GM12878 (cell line): ENCODE results near the gene MGAT5. TPM values are rescaled to one million over a fixed set of nuclear protein-coding genes. Genes with fewer than 3 reads are reported as not detected.

Experiments used
- ATAC-seq: fragments of 200-7000 bp; cut with Tn5 transposase; 3 replicates; pipeline ENCODE4 v1.9.1; 2020; ENCODE audit warnings: mild to moderate bottlenecking, moderate library complexity
- BruUV-seq: library from RNA; stranded (reverse); fragments of 400-500 nt; replicated peaks from 2 replicates; lab custom pipeline; 2021; lab: Mats Ljungman, UMichigan
- CTCF ChIA-PET: fragments of 300-600 bp; sonication (Branson Sonifier 250); formaldehyde crosslinking; extraction: SDS; loops from one replicate; lab custom pipeline; 2021; ENCODE audit warnings: inconsistent platforms; lab: Yijun Ruan, JAX
- POLR2A ChIA-PET: fragments of 350-600 bp; formaldehyde crosslinking; extraction: SDS; loops from one replicate; lab custom pipeline; 2021; ENCODE audit warnings: inconsistent platforms; lab: Charles Lee
- RAD21 ChIA-PET: fragments of 300-600 bp; sonication (Branson Sonifier 250); formaldehyde crosslinking; loops from one replicate; lab custom pipeline; 2023; ENCODE audit warnings: antibody characterized with exemption; ENCODE audit not compliant: unreplicated experiment; lab: Charles Lee
- SMC1A ChIA-PET: fragments of 300-600 bp; sonication (Branson Sonifier 250); formaldehyde crosslinking; loops from one replicate; lab custom pipeline; 2023; ENCODE audit not compliant: unreplicated experiment, uncharacterized antibody; lab: Charles Lee
- DNase-seq: peaks from one replicate; pipeline ENCODE4 v3.0.0-alpha.2; 2011; ENCODE audit warnings: low read depth, low spot score
- FAIRE-seq: peaks from 3 replicates; lab custom pipeline; 2011; peaks lifted over from hg19 to GRCh38; lab: Jason Lieb, UNC
- H2AFZ ChIP-seq: 2 replicates; pipeline ENCODE4 v1.6.0; 2011; ENCODE audit warnings: low read depth, low read length, control low read depth; ENCODE audit not compliant: control insufficient read depth
- H3K27ac ChIP-seq: 2 replicates; pipeline ENCODE4 v1.5.1; 2011; ENCODE audit warnings: control low read depth; ENCODE audit not compliant: control insufficient read depth, insufficient read depth
- H3K27me3 ChIP-seq, 2 experiments: replicated peaks in 1 of 2; 2 replicates each; pipeline versions ENCODE4 v1.6.0 to v1.6.1; 2011; ENCODE audit warnings: low read length in 1 of 2; ENCODE audit not compliant: control insufficient read depth in 2 of 2, insufficient read depth in 2 of 2
- H3K36me3 ChIP-seq, 2 experiments: 2 replicates each; pipeline ENCODE4 v1.5.1; 2011; ENCODE audit warnings: low read length in 1 of 2; ENCODE audit not compliant: control insufficient read depth in 2 of 2, insufficient read depth in 2 of 2
- H3K4me1 ChIP-seq: 2 replicates; pipeline ENCODE4 v1.6.1; 2011; ENCODE audit warnings: mild to moderate bottlenecking, low read length, moderate library complexity, mixed read lengths; ENCODE audit not compliant: control insufficient read depth, insufficient read depth
- H3K4me2 ChIP-seq: 2 replicates; pipeline ENCODE4 v1.6.0; 2011; ENCODE audit warnings: control low read depth; ENCODE audit not compliant: control insufficient read depth, insufficient read depth
- H3K4me3 ChIP-seq: fragments of 200-600 bp; sonication (generic); 2 replicates; pipeline ENCODE4 v1.5.1; 2016
- H3K79me2 ChIP-seq: 2 replicates; pipeline ENCODE4 v1.6.0; 2011; ENCODE audit warnings: low read length; ENCODE audit not compliant: control insufficient read depth, insufficient read depth
- H3K9ac ChIP-seq: 2 replicates; pipeline ENCODE4 v1.8.0; 2011; ENCODE audit warnings: low read length, control low read depth, mixed read lengths; ENCODE audit not compliant: control insufficient read depth, insufficient read depth
- H3K9me3 ChIP-seq: replicated peaks from 3 replicates; pipeline ENCODE4 v1.5.1; 2011; ENCODE audit warnings: mild to moderate bottlenecking, low read length; ENCODE audit not compliant: control insufficient read depth, insufficient read depth
- H4K20me1 ChIP-seq: 2 replicates; pipeline ENCODE4 v1.6.0; 2011; ENCODE audit not compliant: control insufficient read depth, insufficient read depth
- ATF2 ChIP-seq: IDR thresholded peaks from 2 replicates; pipeline ENCODE4 v1.6.1; 2012; ENCODE audit warnings: low read length, inconsistent platforms
- CBFB ChIP-seq: IDR thresholded peaks from 2 replicates; pipeline ENCODE4 v1.6.1; 2016; ENCODE audit warnings: antibody characterized with exemption, low read depth
- FOXM1 ChIP-seq: IDR thresholded peaks from 2 replicates; pipeline ENCODE4 v1.6.1; 2012; ENCODE audit warnings: low read depth, mild to moderate bottlenecking, inconsistent platforms, low read length, moderate library complexity
- HDGF ChIP-seq: fragments of 450-650 bp; IDR thresholded peaks from 2 replicates; pipeline ENCODE4 v1.6.1; 2016; ENCODE audit warnings: antibody characterized with exemption
- IRF4 ChIP-seq: IDR thresholded peaks from 2 replicates; pipeline ENCODE4 v1.6.1; 2011; ENCODE audit warnings: low read depth, low read length
- MLLT1 ChIP-seq: fragments of 450-650 bp; IDR thresholded peaks from 2 replicates; pipeline ENCODE4 v1.6.1; 2016; ENCODE audit warnings: mild to moderate bottlenecking
- MXI1 ChIP-seq: fragments of 150-350 bp; IDR thresholded peaks from 2 replicates; pipeline ENCODE4 v1.6.1; 2011; ENCODE audit warnings: low read depth, mild to moderate bottlenecking, inconsistent platforms, low read length, improper control_type of control experiment
- NR2C1 ChIP-seq: fragments of 450-650 bp; IDR thresholded peaks from 2 replicates; pipeline ENCODE4 v1.6.1; 2017; ENCODE audit warnings: antibody characterized with exemption, mild to moderate bottlenecking, moderate library complexity
- POU2F2 ChIP-seq: IDR thresholded peaks from 3 replicates; pipeline ENCODE4 v1.6.1; 2011; ENCODE audit warnings: low read depth, mild to moderate bottlenecking, low read length, borderline replicate concordance
- RAD21 ChIP-seq: IDR thresholded peaks from 2 replicates; pipeline ENCODE4 v1.6.1; 2011; ENCODE audit warnings: mild to moderate bottlenecking, low read depth, low read length, moderate library complexity; ENCODE audit not compliant: insufficient read depth
- SMAD1 ChIP-seq: fragments of 450-650 bp; IDR thresholded peaks from 2 replicates; pipeline ENCODE4 v1.6.1; 2018; ENCODE audit warnings: mild to moderate bottlenecking, low read depth; ENCODE audit not compliant: partially characterized antibody
- SMAD5 ChIP-seq: IDR thresholded peaks from 2 replicates; pipeline ENCODE4 v1.6.1; 2016; ENCODE audit warnings: antibody characterized with exemption, low read depth
- ZBTB33 ChIP-seq: fragments of 450-650 bp; IDR thresholded peaks from 2 replicates; pipeline ENCODE4 v1.6.1; 2017; ENCODE audit warnings: mild to moderate bottlenecking
- WGBS: methylation state at CpG from one replicate; pipeline ENCODE4 v1.1.6; 2016; ENCODE audit warnings: low lambda C conversion rate; ENCODE audit not compliant: insufficient replicate concordance, insufficient coverage; ENCODE audit errors: missing lambda C conversion rate; 5-methylcytosine and 5-hydroxymethylcytosine counted together
- in situ Hi-C: fragments of 300-500 bp; cut with MboI; formaldehyde crosslinking; loops from 9 replicates; pipeline ENCODE4 v1.14.3; 2018; ENCODE audit warnings: mixed read lengths
- intact Hi-C: fragments of 100-400 bp; cut with micrococcal nuclease; formaldehyde crosslinking; loops from one replicate; pipeline ENCODE4 v1.14.2; 2022; ENCODE audit not compliant: unreplicated experiment
- polyA plus RNA-seq, 11 experiments: library from polyadenylated mRNA; depleted of rRNA in 4 of 11; unstranded in 6 of 11; stranded (reverse) in 5 of 11; fragments of >200 nt; fragmentation: Nextera tagmentation in 4 of 11; fragmentation: Illumina TruSeq in 1 of 11; extraction: Ambion mirVana in 4 of 11; extraction: Trizol in 1 of 11; gene quantifications; 1 replicate in 1 of 11; 2 replicates in 10 of 11; pipeline versions ENCODE4 v1.2.1 to v1.2.3, GENCODE V29; 2011 to 2016; ENCODE audit warnings: inconsistent platforms in 2 of 11, missing spikeins in 2 of 11, low read depth in 1 of 11
- total RNA-seq, 4 experiments: library from RNA; depleted of rRNA in 3 of 4; stranded (reverse); fragments of >200 nt in 3 of 4; fragmentation: Illumina TruSeq in 1 of 4; extraction: Trizol in 1 of 4; gene quantifications; 2 replicates each; pipeline versions ENCODE4 v1.2.1 to v1.2.3, GENCODE V29; 2013 to 2021

Gene MGAT5
- total and polyA plus RNA-seq, 10 of the 15 experiments (the other 5 are each of a cell fraction or from before 2014, with no cell fraction given): 4.9 to 104 (median 36.2) TPM

- Histone ChIP-seq H3K4me1 (peaks cover 27% of the 10 kb centered on the region), H3K36me3 (peaks cover 6 to 8% of the 10 kb centered on the region in 2 experiments; a peak in 3 of 4 replicates), H3K79me2 (peaks cover 47% of the 10 kb centered on the region), H3K27me3 (no peaks in the 10 kb centered on the region), H3K9ac (no peak overlapping the region), H3K9me3 (no peaks in the 10 kb centered on the region; the same call in 1 of the 3 replicates), H3K4me2 (no peak overlapping the region), H3K27ac (no peak overlapping the region), H2AFZ (no peak overlapping the region), H3K4me3 (no peak overlapping the region), H4K20me1 (no peaks in the 10 kb centered on the region; the same call in 1 of the 2 replicates)
- intact Hi-C loops: no loop called here
- ChIA-PET POLR2A (no interaction called here), CTCF (no interaction called here), RAD21 (no interaction called here), SMC1A (no interaction called here)
- DNase-seq: no peak
- no peak for FAIRE-seq
- TF ChIP-seq MXI1 (no peak), SMAD5 (no peak), RAD21 (no peak), ATF2 (no peak), MLLT1 (no peak), FOXM1 (no peak), ZBTB33 (no peak), SMAD1 (no peak), IRF4 (no peak), NR2C1 (no peak), CBFB (no peak), HDGF (no peak), POU2F2 (no peak)
- in situ Hi-C loops: no loop called here
- BruUV-seq: no TSS peak
- WGBS: 90% methylated on average over 8 of the region's 8 CpGs
- ATAC-seq: no peak
Observed at GRCh38 chr2:134312482-134312881, 58.6 kb downstream of the MGAT5 start.
